Activated T-helper 2 cell treated with anti-CD3 and anti-CD28 coated beads, Interferon-gamma antibody, Interleukin-2, Interleukin-4, amounts not matched to agents 10 μg/mL and 5 μg/mL and 100 μg/mL, durations not matched to agents 14 hours and 24 hours and 36 hours (primary cell): ENCODE data around the gene COL6A3. TPM values are rescaled to one million over a fixed set of nuclear protein-coding genes. Genes with fewer than 3 reads are reported as not detected.

Experiments used
- DNase-seq: peaks from one replicate; pipeline ENCODE4 v3.0.0; 2021; ENCODE audit warnings: low spot score
- H3K27ac Mint-ChIP-seq: one replicate; pipeline ENCODE4 v1.8.0; 2021; ENCODE audit warnings: mixed read lengths
- H3K27me3 Mint-ChIP-seq: one replicate; pipeline ENCODE4 v1.8.0; 2021; ENCODE audit warnings: low read depth, mixed read lengths
- H3K36me3 Mint-ChIP-seq: one replicate; pipeline ENCODE4 v1.8.0; 2021; ENCODE audit warnings: low read depth, mixed read lengths
- H3K4me1 Mint-ChIP-seq: one replicate; pipeline ENCODE4 v1.8.0; 2021; ENCODE audit warnings: low read depth, mixed read lengths
- H3K4me3 Mint-ChIP-seq: one replicate; pipeline ENCODE4 v1.8.0; 2021; ENCODE audit warnings: low read depth, mild to moderate bottlenecking, moderate library complexity, mixed read lengths
- H3K9me3 Mint-ChIP-seq: one replicate; pipeline ENCODE4 v1.8.0; 2021; ENCODE audit warnings: mixed read lengths
- intact Hi-C: fragments of 100-400 bp; cut with micrococcal nuclease; formaldehyde crosslinking; loops from one replicate; pipeline ENCODE4 v1.15.1; 2023
- total RNA-seq: library from RNA; stranded (reverse); gene quantifications from 2 replicates; pipeline ENCODE4 v1.2.3, GENCODE V29; 2022

Gene COL6A3, protein sequence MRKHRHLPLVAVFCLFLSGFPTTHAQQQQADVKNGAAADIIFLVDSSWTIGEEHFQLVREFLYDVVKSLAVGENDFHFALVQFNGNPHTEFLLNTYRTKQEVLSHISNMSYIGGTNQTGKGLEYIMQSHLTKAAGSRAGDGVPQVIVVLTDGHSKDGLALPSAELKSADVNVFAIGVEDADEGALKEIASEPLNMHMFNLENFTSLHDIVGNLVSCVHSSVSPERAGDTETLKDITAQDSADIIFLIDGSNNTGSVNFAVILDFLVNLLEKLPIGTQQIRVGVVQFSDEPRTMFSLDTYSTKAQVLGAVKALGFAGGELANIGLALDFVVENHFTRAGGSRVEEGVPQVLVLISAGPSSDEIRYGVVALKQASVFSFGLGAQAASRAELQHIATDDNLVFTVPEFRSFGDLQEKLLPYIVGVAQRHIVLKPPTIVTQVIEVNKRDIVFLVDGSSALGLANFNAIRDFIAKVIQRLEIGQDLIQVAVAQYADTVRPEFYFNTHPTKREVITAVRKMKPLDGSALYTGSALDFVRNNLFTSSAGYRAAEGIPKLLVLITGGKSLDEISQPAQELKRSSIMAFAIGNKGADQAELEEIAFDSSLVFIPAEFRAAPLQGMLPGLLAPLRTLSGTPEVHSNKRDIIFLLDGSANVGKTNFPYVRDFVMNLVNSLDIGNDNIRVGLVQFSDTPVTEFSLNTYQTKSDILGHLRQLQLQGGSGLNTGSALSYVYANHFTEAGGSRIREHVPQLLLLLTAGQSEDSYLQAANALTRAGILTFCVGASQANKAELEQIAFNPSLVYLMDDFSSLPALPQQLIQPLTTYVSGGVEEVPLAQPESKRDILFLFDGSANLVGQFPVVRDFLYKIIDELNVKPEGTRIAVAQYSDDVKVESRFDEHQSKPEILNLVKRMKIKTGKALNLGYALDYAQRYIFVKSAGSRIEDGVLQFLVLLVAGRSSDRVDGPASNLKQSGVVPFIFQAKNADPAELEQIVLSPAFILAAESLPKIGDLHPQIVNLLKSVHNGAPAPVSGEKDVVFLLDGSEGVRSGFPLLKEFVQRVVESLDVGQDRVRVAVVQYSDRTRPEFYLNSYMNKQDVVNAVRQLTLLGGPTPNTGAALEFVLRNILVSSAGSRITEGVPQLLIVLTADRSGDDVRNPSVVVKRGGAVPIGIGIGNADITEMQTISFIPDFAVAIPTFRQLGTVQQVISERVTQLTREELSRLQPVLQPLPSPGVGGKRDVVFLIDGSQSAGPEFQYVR (N-terminal part only)
- total RNA-seq, result 7.9 and 9.2 TPM in 2 replicates

GRCh38 chr2:237413777-237414661 lies at the start of gene COL6A3:
COL6A3 (minus strand) TSS chr2:237414164; CDS start chr2:237396817, 17,347 bp downstream.
- H3K36me3 Mint-ChIP-seq, result no peaks in the 10 kb centered on the region
- H3K27ac Mint-ChIP-seq, result no peak within 1 kb of the TSS
- H3K4me3 Mint-ChIP-seq, result no peak within 1 kb of the TSS
- DNase-seq, result no peak
- intact Hi-C loops, result no loop called here
- peaks cover 2% of the 10 kb centered on the region for H3K4me1 Mint-ChIP-seq
- H3K9me3 Mint-ChIP-seq, result no peaks in the 10 kb centered on the region
- H3K27me3 Mint-ChIP-seq, result no peaks in the 10 kb centered on the region

- H3K27me3 Mint-ChIP-seq, result no peaks in the 10 kb centered on the region
- intact Hi-C loops, result no loop called here
- no peaks in the 10 kb centered on the region for H3K36me3 Mint-ChIP-seq
- H3K4me1 Mint-ChIP-seq, result peaks cover 28% of the 10 kb centered on the region
- DNase-seq, result no peak
- no peak overlapping the region for H3K4me3 Mint-ChIP-seq
- no peak overlapping the region for H3K27ac Mint-ChIP-seq
- peaks cover 15% of the 10 kb centered on the region for H3K9me3 Mint-ChIP-seq
Measured at GRCh38 chr2:237459741-237460174, 45.8 kb upstream of the COL6A3 start.

- intact Hi-C loops, result no loop called here
- DNase-seq, result no peak
- H3K4me3 Mint-ChIP-seq, result no peak overlapping the region
- peaks cover 15% of the 10 kb centered on the region for H3K9me3 Mint-ChIP-seq
- peaks cover 28% of the 10 kb centered on the region for H3K4me1 Mint-ChIP-seq
- no peak overlapping the region for H3K27ac Mint-ChIP-seq
- H3K36me3 Mint-ChIP-seq, result no peaks in the 10 kb centered on the region
- H3K27me3 Mint-ChIP-seq, result no peaks in the 10 kb centered on the region
Measured at GRCh38 chr2:237459226-237459625, 45.3 kb upstream of the COL6A3 start.

GRCh38 chr2:237458519-237458918 lies 44.6 kb upstream of the COL6A3 start:
- no peaks in the 10 kb centered on the region for H3K27me3 Mint-ChIP-seq
- peak overlapping the region; percentile 30 for H3K27ac Mint-ChIP-seq
- no peaks in the 10 kb centered on the region for H3K36me3 Mint-ChIP-seq
- DNase-seq, result no peak
- intact Hi-C loops, result loop anchor here (1.0 kb wide), 1 partner anchor 17 kb away; no protein-coding TSS in a partner anchor
- H3K4me1 Mint-ChIP-seq, result peaks cover 28% of the 10 kb centered on the region
- no peak overlapping the region for H3K4me3 Mint-ChIP-seq
- H3K9me3 Mint-ChIP-seq, result peaks cover 15% of the 10 kb centered on the region

DNA sequence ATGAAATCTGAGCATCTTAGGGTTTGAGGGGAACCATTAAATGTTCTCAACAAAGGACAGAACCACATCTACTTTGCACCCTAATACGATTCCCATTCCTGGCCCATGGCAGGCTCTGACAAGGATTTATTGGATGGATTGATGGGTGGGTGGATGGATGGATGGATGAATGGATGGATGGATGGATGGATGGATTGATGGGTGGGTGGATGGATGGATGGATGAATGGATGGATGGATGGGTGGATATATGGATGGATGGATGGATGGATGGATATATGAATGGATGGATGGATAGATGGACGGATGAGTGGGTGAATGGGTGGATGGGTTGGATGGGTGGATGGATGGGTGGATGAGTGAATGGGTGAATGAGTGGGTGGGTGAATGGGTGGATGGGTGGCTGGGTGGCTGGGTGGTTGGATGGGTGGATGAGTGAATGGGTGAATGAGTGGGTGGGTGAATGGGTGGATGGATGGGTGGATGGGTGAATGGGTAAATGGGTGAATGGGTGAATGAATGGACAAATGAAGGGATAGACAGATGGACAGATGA lies 43.5 kb upstream of the COL6A3 start:
- H3K27ac Mint-ChIP-seq, result no peak overlapping the region

DNA sequence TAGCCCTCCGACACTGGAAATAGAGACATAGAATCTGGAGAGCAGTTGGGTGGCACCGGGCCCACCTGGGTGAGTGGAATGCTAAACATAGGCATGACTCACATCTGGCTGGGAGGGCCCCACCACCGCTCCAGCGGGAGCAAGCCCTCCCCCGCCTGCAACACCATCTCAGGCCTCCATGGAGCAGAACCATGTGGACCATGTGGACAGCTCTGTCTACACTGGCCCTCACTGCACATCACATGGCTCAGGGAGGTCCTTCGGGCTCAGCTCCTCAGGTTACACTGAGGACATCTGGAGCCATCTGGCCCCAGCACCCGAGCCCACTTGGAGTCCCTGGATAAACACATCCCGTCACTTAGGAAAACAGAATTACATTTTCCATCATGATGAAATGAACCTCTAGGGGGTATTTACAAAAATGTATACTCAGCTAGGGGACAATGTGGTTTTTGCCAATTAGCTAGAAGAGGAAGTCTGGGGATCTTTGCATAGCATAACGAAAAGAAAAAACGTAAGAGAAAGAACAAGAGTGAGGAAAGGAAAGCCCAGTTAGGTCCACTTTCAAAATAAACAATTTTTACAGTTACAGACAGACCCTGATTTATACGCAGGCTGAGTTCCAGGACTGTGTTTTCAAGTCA lies 42.4 kb upstream of the COL6A3 start:
- intact Hi-C loops, result no loop called here
- Mint-ChIP-seq H3K4me1 (peaks cover 28% of the 10 kb centered on the region), H3K27ac (no peak overlapping the region), H3K27me3 (no peaks in the 10 kb centered on the region), H3K4me3 (no peak overlapping the region), H3K9me3 (peaks cover 15% of the 10 kb centered on the region), H3K36me3 (no peaks in the 10 kb centered on the region)
- no peak for DNase-seq

More for the DNA sequence above, 43.5 kb upstream of the COL6A3 start:
- no peak for DNase-seq
- Mint-ChIP-seq H3K9me3 (peaks cover 15% of the 10 kb centered on the region), H3K27me3 (no peaks in the 10 kb centered on the region), H3K4me1 (peaks cover 28% of the 10 kb centered on the region), H3K4me3 (no peak overlapping the region), H3K36me3 (no peaks in the 10 kb centered on the region)
- intact Hi-C loops, result no loop called here

- Mint-ChIP-seq H3K27ac (no peak overlapping the region), H3K36me3 (no peaks in the 10 kb centered on the region), H3K4me1 (peaks cover 28% of the 10 kb centered on the region), H3K4me3 (no peak overlapping the region), H3K9me3 (peaks cover 15% of the 10 kb centered on the region), H3K27me3 (no peaks in the 10 kb centered on the region)
- intact Hi-C loops, result no loop called here
- no peak for DNase-seq
Measured at GRCh38 chr2:237455764-237456163, 41.8 kb upstream of the COL6A3 start.

GRCh38 chr2:237453671-237454070 lies 39.7 kb upstream of the COL6A3 start:
- Mint-ChIP-seq H3K36me3 (no peaks in the 10 kb centered on the region), H3K4me3 (no peak overlapping the region), H3K9me3 (peaks cover 15% of the 10 kb centered on the region), H3K27me3 (no peaks in the 10 kb centered on the region), H3K4me1 (peaks cover 13% of the 10 kb centered on the region), H3K27ac (no peak overlapping the region)
- intact Hi-C loops, result no loop called here
- DNase-seq, result no peak

DNA sequence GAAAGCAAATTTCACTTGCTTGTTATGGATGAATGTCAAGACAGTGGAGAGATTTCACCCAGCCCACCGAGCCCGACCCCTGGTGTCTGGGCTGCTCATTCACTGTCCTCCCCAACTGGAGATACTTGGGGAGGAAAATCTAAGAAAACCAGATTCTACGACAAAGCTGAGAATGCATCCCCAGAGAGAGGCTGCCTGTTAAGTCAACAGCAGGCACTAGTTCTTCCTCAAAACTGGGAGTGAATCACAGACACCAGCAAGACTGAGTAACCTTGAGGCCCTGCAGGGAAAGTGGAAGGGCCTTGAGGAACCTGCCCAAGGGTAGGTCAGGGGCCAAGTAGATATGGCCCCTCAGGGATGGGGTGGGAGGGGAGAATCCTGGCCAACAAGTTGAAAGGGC lies 38.9 kb upstream of the COL6A3 start:
- DNase-seq, result no peak
- Mint-ChIP-seq H3K27ac (no peak overlapping the region), H3K9me3 (peaks cover 9% of the 10 kb centered on the region), H3K4me1 (peaks cover 5% of the 10 kb centered on the region), H3K36me3 (no peaks in the 10 kb centered on the region), H3K4me3 (no peak overlapping the region), H3K27me3 (no peaks in the 10 kb centered on the region)
- intact Hi-C loops, result no loop called here

DNA sequence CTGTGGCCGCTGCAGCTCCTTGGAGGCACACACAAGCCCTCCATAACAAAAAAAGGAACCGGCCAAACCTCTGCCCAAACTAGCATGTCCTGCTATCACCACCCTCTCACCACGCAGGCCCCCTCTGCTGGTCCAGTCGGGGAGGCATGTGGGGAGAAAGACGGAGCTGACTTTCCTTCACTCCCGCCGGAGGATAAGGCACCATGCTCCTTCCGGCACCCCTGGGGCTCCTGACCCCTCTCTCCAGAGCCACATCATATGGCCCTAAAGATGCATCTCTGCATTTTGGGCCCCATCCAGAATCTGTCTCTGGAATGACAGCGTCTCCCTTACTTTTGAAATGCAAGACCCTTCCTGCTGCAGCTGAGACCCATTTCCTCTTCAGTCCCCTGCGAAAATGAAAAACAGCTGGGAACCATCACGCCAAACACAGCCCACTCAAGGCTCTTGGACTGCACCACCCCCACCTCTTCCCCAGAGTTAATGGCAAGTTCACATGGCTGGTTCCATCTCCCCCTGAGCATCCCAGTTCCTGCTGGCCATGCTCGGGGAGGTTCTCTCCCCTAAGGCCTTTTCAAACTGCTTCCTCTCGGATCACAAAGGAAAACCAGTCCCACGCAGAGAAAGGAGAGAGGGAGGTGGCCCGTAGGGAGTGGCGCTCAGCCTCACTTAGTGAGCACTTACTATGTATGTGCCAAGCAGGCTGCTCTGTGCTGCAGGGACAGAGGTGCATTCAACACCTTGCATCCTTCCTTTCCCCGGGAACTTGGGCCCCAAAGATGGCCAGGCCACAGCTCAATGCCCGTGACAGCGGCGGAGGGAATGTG lies 37.9 kb upstream of the COL6A3 start:
- intact Hi-C loops, result no loop called here
- H3K4me1 Mint-ChIP-seq, result no peaks in the 10 kb centered on the region
- no peak for DNase-seq
- no peaks in the 10 kb centered on the region for H3K36me3 Mint-ChIP-seq
- H3K27ac Mint-ChIP-seq, result no peak overlapping the region
- H3K9me3 Mint-ChIP-seq, result no peaks in the 10 kb centered on the region
- H3K4me3 Mint-ChIP-seq, result no peak overlapping the region
- no peaks in the 10 kb centered on the region for H3K27me3 Mint-ChIP-seq

- no peaks in the 10 kb centered on the region for H3K9me3 Mint-ChIP-seq
- no peak overlapping the region for H3K4me3 Mint-ChIP-seq
- no peak overlapping the region for H3K27ac Mint-ChIP-seq
- no peaks in the 10 kb centered on the region for H3K27me3 Mint-ChIP-seq
- intact Hi-C loops, result no loop called here
- no peaks in the 10 kb centered on the region for H3K4me1 Mint-ChIP-seq
- no peaks in the 10 kb centered on the region for H3K36me3 Mint-ChIP-seq
- no peak for DNase-seq
Measured at GRCh38 chr2:237450583-237450982, 36.6 kb upstream of the COL6A3 start.
